ENCODE measurements around the gene LRRC23. TPM values are rescaled to one million over a fixed set of nuclear protein-coding genes. Genes with fewer than 3 reads are reported as not detected.
"Not testable (repeated sequence)": the region's sequence is repeated elsewhere in the genome, so short reads cannot be mapped to it uniquely, and the experiment has no call there.

Gene LRRC23
- total RNA-seq, 1 donor from 2014 or later, result 5.2 TPM

DNA sequence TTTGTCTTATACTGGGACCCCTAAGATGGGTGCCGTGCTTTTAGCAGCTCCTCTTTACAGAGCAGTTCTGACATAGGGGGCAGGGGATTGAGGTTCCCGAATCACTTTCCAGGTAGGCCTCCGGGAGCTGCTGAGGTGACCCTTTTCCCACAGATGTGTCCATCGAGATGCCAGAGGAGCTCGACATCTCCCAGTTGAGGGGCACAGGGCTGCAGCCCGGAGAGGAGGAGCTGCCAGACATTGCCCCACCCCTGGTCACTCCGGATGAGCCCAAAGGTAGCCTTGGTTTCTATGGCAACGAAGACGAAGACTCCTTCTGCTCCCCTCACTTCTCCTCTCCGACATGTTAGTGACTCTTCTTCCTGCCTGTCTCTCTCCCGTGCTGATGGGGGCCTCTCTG lies 41.6 kb upstream of the LRRC23 start:
- no peak for DNase-seq (ENCODE audit: low spot score)
- Histone ChIP-seq H3K79me2 (ENCODE audit: low read depth) (peaks cover 8% of the 10 kb centered on the region), H3K4me1 (peaks cover 10% of the 10 kb centered on the region), H3K27me3 (no peaks in the 10 kb centered on the region), H3F3A (ENCODE audit: low read depth) (peaks cover 24% of the 10 kb centered on the region), H3K9me3 (ENCODE audit: low read depth) (no peaks in the 10 kb centered on the region), H3K9ac (no peak overlapping the region), H3K4me2 (no peak overlapping the region), H4K20me1 (ENCODE audit: low read depth) (peaks cover 6% of the 10 kb centered on the region), H3K27ac (no peak overlapping the region), H3K4me3 (no peak overlapping the region), H2AFZ (replicated peaks) (no peak overlapping the region), H3K36me3 (no peaks in the 10 kb centered on the region)
- Mint-ChIP-seq H3K9me3 (no peaks in the 10 kb centered on the region), H3K4me1 (peaks cover 16% of the 10 kb centered on the region), H3K27me3 (ENCODE audit: insufficient read depth, low read depth) (peaks cover 5% of the 10 kb centered on the region), H3K4me3 (no peak overlapping the region), H3K36me3 (peaks cover 40% of the 10 kb centered on the region), H3K27ac (no peak overlapping the region)
- TF ChIP-seq EZH2 (IDR thresholded peaks at IDR 0.05), result no peak
- TF ChIP-seq, protein P1, sequence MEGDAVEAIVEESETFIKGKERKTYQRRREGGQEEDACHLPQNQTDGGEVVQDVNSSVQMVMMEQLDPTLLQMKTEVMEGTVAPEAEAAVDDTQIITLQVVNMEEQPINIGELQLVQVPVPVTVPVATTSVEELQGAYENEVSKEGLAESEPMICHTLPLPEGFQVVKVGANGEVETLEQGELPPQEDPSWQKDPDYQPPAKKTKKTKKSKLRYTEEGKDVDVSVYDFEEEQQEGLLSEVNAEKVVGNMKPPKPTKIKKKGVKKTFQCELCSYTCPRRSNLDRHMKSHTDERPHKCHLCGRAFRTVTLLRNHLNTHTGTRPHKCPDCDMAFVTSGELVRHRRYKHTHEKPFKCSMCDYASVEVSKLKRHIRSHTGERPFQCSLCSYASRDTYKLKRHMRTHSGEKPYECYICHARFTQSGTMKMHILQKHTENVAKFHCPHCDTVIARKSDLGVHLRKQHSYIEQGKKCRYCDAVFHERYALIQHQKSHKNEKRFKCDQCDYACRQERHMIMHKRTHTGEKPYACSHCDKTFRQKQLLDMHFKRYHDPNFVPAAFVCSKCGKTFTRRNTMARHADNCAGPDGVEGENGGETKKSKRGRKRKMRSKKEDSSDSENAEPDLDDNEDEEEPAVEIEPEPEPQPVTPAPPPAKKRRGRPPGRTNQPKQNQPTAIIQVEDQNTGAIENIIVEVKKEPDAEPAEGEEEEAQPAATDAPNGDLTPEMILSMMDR (IDR thresholded peaks at IDR 0.05), result no peak

DNA sequence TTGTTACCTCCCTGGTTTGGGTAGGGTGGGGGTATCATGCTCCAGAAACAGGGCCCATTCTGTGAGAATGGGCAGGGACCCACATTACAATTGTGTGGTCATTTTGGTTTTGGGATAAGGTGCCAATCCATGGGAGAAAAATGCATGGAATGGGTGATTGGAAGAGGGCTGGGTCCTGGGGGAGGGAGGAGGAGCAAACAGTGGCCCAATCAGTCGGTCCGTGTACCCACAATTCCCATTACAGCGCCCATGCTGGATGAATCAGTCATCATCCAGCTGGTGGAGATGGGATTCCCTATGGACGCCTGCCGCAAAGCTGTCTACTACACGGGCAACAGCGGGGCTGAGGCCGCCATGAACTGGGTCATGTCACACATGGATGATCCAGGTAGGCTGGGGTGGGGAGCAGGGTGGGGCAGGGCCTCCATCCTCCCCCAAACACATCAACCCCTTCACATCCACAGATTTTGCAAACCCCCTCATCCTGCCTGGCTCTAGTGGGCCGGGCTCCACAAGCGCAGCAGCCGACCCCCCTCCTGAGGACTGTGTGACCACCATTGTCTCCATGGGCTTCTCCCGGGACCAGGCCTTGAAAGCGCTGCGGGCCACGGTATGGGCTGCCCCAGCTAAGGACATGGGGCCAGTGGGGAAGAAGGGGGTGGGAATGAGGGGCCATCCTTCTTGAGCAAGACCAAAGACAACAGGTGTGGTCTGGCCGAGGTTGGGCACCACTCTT lies 40.9 kb upstream of the LRRC23 start:
- H3K79me2 ChIP-seq (ENCODE audit: low read depth), result peaks cover 15% of the 10 kb centered on the region
- no peaks in the 10 kb centered on the region for H3K9me3 ChIP-seq (ENCODE audit: low read depth)
- H3K36me3 ChIP-seq, result no peaks in the 10 kb centered on the region
- peaks cover 32% of the 10 kb centered on the region for H3F3A ChIP-seq (ENCODE audit: low read depth)
- H3K9me3 Mint-ChIP-seq, result no peaks in the 10 kb centered on the region
- peaks cover 40% of the 10 kb centered on the region for H3K36me3 Mint-ChIP-seq
- no peak overlapping the region for H3K4me3 Mint-ChIP-seq
- H3K27me3 Mint-ChIP-seq (ENCODE audit: insufficient read depth, low read depth), result peaks cover 8% of the 10 kb centered on the region
- peaks cover 21% of the 10 kb centered on the region for H3K4me1 Mint-ChIP-seq
- no peak overlapping the region for H2AFZ ChIP-seq (replicated peaks)
- TF ChIP-seq, protein P1 (IDR thresholded peaks at IDR 0.05), result no peak
- no peak for TF ChIP-seq EZH2phosphoT487 (IDR thresholded peaks at IDR 0.05)
- TF ChIP-seq EZH2 (IDR thresholded peaks at IDR 0.05), result no peak
- no peak overlapping the region for H3K27ac ChIP-seq
- H3K9ac ChIP-seq, result no peak overlapping the region
- H3K4me1 ChIP-seq, result peaks cover 10% of the 10 kb centered on the region
- H4K20me1 ChIP-seq (ENCODE audit: low read depth), result peaks cover 13% of the 10 kb centered on the region
- H3K4me3 ChIP-seq, result no peak overlapping the region
- H3K27me3 ChIP-seq, result no peaks in the 10 kb centered on the region
- DNase-seq (ENCODE audit: low spot score), result no peak
- no peak overlapping the region for H3K27ac Mint-ChIP-seq
- H3K4me2 ChIP-seq, result no peak overlapping the region

DNA sequence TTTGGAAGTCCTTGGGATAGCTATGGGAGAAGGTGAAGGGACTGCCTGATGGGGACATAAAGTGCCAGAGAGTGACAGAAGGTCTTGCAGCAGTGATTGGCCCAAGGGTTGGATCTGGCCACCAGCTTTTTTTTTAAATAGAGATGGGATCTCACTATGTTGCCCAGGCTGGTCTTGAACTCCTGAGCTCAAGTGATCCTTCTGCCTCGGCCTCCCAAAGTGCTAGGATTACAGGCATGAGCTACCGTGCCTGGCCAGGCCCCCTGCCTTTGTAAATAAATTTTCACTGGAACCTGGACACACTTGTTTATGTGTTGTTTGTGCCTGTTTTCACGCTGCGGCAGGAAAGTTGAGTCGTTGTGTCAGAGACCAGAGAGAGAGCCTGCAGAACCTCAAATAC lies 39.3 kb upstream of the LRRC23 start:
- H3K4me1 Mint-ChIP-seq, result peaks cover 34% of the 10 kb centered on the region
- H3K79me2 ChIP-seq (ENCODE audit: low read depth), result peaks cover 30% of the 10 kb centered on the region
- H3K4me1 ChIP-seq, result peaks cover 16% of the 10 kb centered on the region
- H3K9ac ChIP-seq; H3K36me3 ChIP-seq; DNase-seq (ENCODE audit: low spot score); H3K9me3 Mint-ChIP-seq; H3K27me3 ChIP-seq; H2AFZ ChIP-seq (replicated peaks); H3K4me3 ChIP-seq; H3K27ac Mint-ChIP-seq; H3K9me3 ChIP-seq (ENCODE audit: low read depth); H3K4me2 ChIP-seq; H3K27ac ChIP-seq: not testable (repeated sequence)
- peak overlapping the region; percentile 70 for H3K4me3 Mint-ChIP-seq
- H3K27me3 Mint-ChIP-seq (ENCODE audit: insufficient read depth, low read depth), result peaks cover 15% of the 10 kb centered on the region
- peaks cover 47% of the 10 kb centered on the region for H3F3A ChIP-seq (ENCODE audit: low read depth)
- peaks cover 50% of the 10 kb centered on the region for H3K36me3 Mint-ChIP-seq
- H4K20me1 ChIP-seq (ENCODE audit: low read depth), result peaks cover 28% of the 10 kb centered on the region

DNA sequence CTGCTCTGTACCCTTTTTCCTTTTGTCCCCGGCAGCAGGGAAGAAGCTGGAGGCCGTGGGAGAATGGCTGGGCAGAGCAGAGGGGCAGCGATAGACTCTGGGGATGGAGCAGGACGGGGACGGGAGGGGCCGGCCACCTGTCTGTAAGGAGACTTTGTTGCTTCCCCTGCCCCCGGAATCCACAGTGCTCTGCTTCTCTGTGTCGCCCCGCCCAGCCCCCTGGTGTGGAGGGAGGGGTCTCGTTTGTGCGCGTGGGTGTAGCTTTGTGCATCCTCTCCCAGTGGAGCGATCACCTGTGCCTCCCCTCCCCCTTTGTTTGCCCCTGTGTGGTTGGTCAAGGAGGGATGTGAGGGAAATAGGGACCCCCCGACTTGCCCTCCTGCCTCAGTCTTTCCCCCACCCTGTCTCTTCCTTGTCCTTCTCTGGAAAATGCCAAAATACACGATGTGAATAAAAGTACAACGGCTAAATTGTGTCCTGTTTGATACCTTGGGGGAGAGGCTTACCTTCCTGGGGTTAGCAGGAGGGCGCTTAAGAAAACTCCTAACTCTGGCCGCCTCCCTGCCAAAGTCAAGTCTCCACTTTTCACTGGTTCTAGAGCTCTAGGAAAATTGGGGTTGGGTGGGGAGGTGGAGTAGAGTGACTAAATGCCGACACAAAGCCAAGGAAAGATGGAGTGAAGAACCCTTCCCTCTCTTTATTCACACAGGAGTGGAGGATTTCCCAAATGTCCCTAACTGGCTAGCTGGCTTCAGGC lies 38.3 kb upstream of the LRRC23 start:
- peak overlapping the region; percentile 96 for H3K4me3 Mint-ChIP-seq
- Histone ChIP-seq H3K4me2 (peak overlapping the region; percentile 100), H3K9ac (no peak overlapping the region), H3K27me3 (no peaks in the 10 kb centered on the region), H3K4me1 (peaks cover 16% of the 10 kb centered on the region), H3K36me3 (no peaks in the 10 kb centered on the region), H2AFZ (replicated peaks) (no peak overlapping the region), H3K9me3 (ENCODE audit: low read depth) (no peaks in the 10 kb centered on the region), H4K20me1 (ENCODE audit: low read depth) (peaks cover 39% of the 10 kb centered on the region), H3F3A (ENCODE audit: low read depth) (peaks cover 57% of the 10 kb centered on the region), H3K4me3 (peak overlapping the region; percentile 96), H3K27ac (no peak overlapping the region), H3K79me2 (ENCODE audit: low read depth) (peaks cover 36% of the 10 kb centered on the region)
- DNase-seq (ENCODE audit: low spot score), result peak; percentile 31
- TF ChIP-seq EZH2 (IDR thresholded peaks at IDR 0.05), result no peak
- TF ChIP-seq, protein P1 (IDR thresholded peaks at IDR 0.05), result no peak
- no peak for TF ChIP-seq EZH2phosphoT487 (IDR thresholded peaks at IDR 0.05)
- peaks cover 38% of the 10 kb centered on the region for H3K4me1 Mint-ChIP-seq
- no peak overlapping the region for H3K27ac Mint-ChIP-seq
- H3K27me3 Mint-ChIP-seq (ENCODE audit: insufficient read depth, low read depth), result peaks cover 17% of the 10 kb centered on the region
- H3K36me3 Mint-ChIP-seq, result peaks cover 49% of the 10 kb centered on the region
- no peaks in the 10 kb centered on the region for H3K9me3 Mint-ChIP-seq

Data from neural progenitor cell (in vitro differentiated cells).